H9 (cell line): ENCODE measurements around the gene VGLL1. TPM values are rescaled to one million over a fixed set of nuclear protein-coding genes. Genes with fewer than 3 reads are reported as not detected.
A peak's percentile ranks its signal among the peaks of the same experiment; 100 is the strongest.

ENCODE experiments used
- DNase-seq: peaks from one replicate; pipeline ENCODE4 v3.0.0-alpha.2; 2017
- H2AFZ ChIP-seq: one replicate; pipeline ENCODE4 v1.6.1; 2013; ENCODE audit warnings: mild to moderate bottlenecking, low read length, control low read depth, moderate library complexity
- H2AK5ac ChIP-seq: 2 replicates; pipeline ENCODE4 v1.6.1; 2013; ENCODE audit warnings: low read length, control low read depth, mixed read lengths; ENCODE audit not compliant: insufficient read length
- H2BK120ac ChIP-seq: one replicate; pipeline ENCODE4 v1.6.1; 2013; ENCODE audit warnings: low read depth, mild to moderate bottlenecking, low read length, control low read depth, inconsistent platforms; ENCODE audit not compliant: poor library complexity, severe bottlenecking
- H2BK12ac ChIP-seq: 2 replicates; pipeline ENCODE4 v1.6.1; 2013; ENCODE audit warnings: low read length, control low read depth, mixed read lengths, low read depth; ENCODE audit not compliant: insufficient read length
- H2BK15ac ChIP-seq: 2 replicates; pipeline ENCODE4 v1.6.1; 2013; ENCODE audit warnings: low read depth, low read length, control low read depth
- H2BK20ac ChIP-seq: one replicate; pipeline ENCODE4 v1.6.1; 2013; ENCODE audit warnings: low read depth, mild to moderate bottlenecking, low read length, control low read depth, inconsistent platforms; ENCODE audit not compliant: poor library complexity, severe bottlenecking
- H2BK5ac ChIP-seq: 2 replicates; pipeline ENCODE4 v1.6.1; 2013; ENCODE audit warnings: low read length, control low read depth, mixed read lengths; ENCODE audit not compliant: insufficient read length
- H3K14ac ChIP-seq: 2 replicates; pipeline ENCODE4 v1.6.1; 2013; ENCODE audit warnings: low read length, control low read depth; ENCODE audit not compliant: insufficient read depth
- H3K18ac ChIP-seq: 2 replicates; pipeline ENCODE4 v1.6.1; 2013; ENCODE audit warnings: low read depth, mild to moderate bottlenecking, mixed read lengths, low read length, control low read depth; ENCODE audit not compliant: insufficient read length
- H3K23ac ChIP-seq: 2 replicates; pipeline ENCODE4 v1.6.1; 2013; ENCODE audit warnings: low read length, control low read depth, mixed read lengths, low read depth; ENCODE audit not compliant: insufficient read length
- H3K23me2 ChIP-seq: 2 replicates; pipeline ENCODE4 v1.6.1; 2013; ENCODE audit warnings: low read depth, mild to moderate bottlenecking, mixed read lengths, low read length, control low read depth; ENCODE audit not compliant: insufficient read length, poor library complexity, severe bottlenecking
- H3K27ac ChIP-seq: 2 replicates; pipeline ENCODE4 v1.5.1; 2013; ENCODE audit warnings: low read length, control low read depth, mixed read lengths, low read depth; ENCODE audit not compliant: insufficient read length
- H3K27me3 ChIP-seq: 2 replicates; pipeline ENCODE4 v1.6.1; 2013; ENCODE audit warnings: low read length, control low read depth, inconsistent platforms; ENCODE audit not compliant: insufficient read depth
- H3K4ac ChIP-seq: 2 replicates; pipeline ENCODE4 v1.6.1; 2013; ENCODE audit warnings: low read depth, mild to moderate bottlenecking, control low read depth, inconsistent platforms, low read length, moderate library complexity
- H3K4me1 ChIP-seq: 2 replicates; pipeline ENCODE4 v1.6.1; 2013; ENCODE audit warnings: low read length, control low read depth, inconsistent platforms; ENCODE audit not compliant: insufficient read depth
- H3K4me2 ChIP-seq: 2 replicates; pipeline ENCODE4 v1.6.1; 2013; ENCODE audit warnings: low read length, control low read depth, mixed read lengths; ENCODE audit not compliant: insufficient read length, insufficient read depth
- H3K56ac ChIP-seq: 2 replicates; pipeline ENCODE4 v1.6.1; 2013; ENCODE audit warnings: low read depth, mild to moderate bottlenecking, mixed read lengths, low read length, control low read depth; ENCODE audit not compliant: insufficient read length
- H3K79me1 ChIP-seq: 2 replicates; pipeline ENCODE4 v1.6.1; 2013; ENCODE audit warnings: low read depth, mild to moderate bottlenecking, moderate library complexity, low read length, control low read depth, inconsistent platforms; ENCODE audit not compliant: insufficient read depth, poor library complexity, severe bottlenecking
- H3K79me2 ChIP-seq: 2 replicates; pipeline ENCODE4 v1.6.1; 2013; ENCODE audit warnings: low read length, control low read depth, inconsistent platforms; ENCODE audit not compliant: insufficient read depth
- H3K9ac ChIP-seq: 2 replicates; pipeline ENCODE4 v1.6.1; 2013; ENCODE audit warnings: low read length, control low read depth, mixed read lengths; ENCODE audit not compliant: insufficient read length; ENCODE audit errors: extremely low read depth
- H3K9me3 ChIP-seq: one replicate; pipeline ENCODE4 v1.6.1; 2013; ENCODE audit warnings: low read depth, low read length, inconsistent platforms; ENCODE audit not compliant: control insufficient read depth
- H3T11ph ChIP-seq: one replicate; pipeline ENCODE4 v1.6.1; 2013; ENCODE audit warnings: mild to moderate bottlenecking, low read length, control low read depth, inconsistent platforms
- H4K20me1 ChIP-seq: one replicate; pipeline ENCODE4 v1.6.1; 2013; ENCODE audit not compliant: control insufficient read depth, insufficient read length, insufficient read depth
- H4K5ac ChIP-seq: 2 replicates; pipeline ENCODE4 v1.6.1; 2013; ENCODE audit warnings: low read depth, mild to moderate bottlenecking, mixed read lengths, low read length, control low read depth; ENCODE audit not compliant: insufficient read length
- H4K8ac ChIP-seq: replicated peaks from 2 replicates; pipeline ENCODE4 v1.6.1; 2013; ENCODE audit warnings: low read length, control low read depth, mixed read lengths, low read depth; ENCODE audit not compliant: insufficient read length
- H4K91ac ChIP-seq: 2 replicates; pipeline ENCODE4 v1.6.1; 2013; ENCODE audit warnings: low read depth, mild to moderate bottlenecking, moderate library complexity, mixed read lengths, low read length, control low read depth; ENCODE audit not compliant: insufficient read length
- H3K27ac Mint-ChIP-seq, 3 experiments: 2 replicates in 2 of 3; 3 replicates in 1 of 3; pipeline ENCODE4 v1.8.0; 2020 to 2021; ENCODE audit warnings: mixed read lengths in 3 of 3, mild to moderate bottlenecking in 1 of 3, moderate library complexity in 1 of 3
- H3K27me3 Mint-ChIP-seq: 2 replicates; pipeline ENCODE4 v1.8.0; 2021; ENCODE audit warnings: low read depth, mild to moderate bottlenecking, moderate library complexity, mixed read lengths
- H3K36me3 Mint-ChIP-seq, 3 experiments: 2 replicates in 2 of 3; 3 replicates in 1 of 3; pipeline ENCODE4 v1.8.0; 2020 to 2021; ENCODE audit warnings: low read depth in 3 of 3, mixed read lengths in 3 of 3; ENCODE audit not compliant: insufficient read depth in 1 of 3
- H3K4me1 Mint-ChIP-seq, 2 experiments: 2 replicates each; pipeline ENCODE4 v1.8.0; 2020; ENCODE audit warnings: mixed read lengths in 2 of 2
- H3K4me3 Mint-ChIP-seq, 2 experiments: 2 replicates in 1 of 2; 3 replicates in 1 of 2; pipeline ENCODE4 v1.8.0; 2020 to 2021; ENCODE audit warnings: mild to moderate bottlenecking in 2 of 2, mixed read lengths in 2 of 2, moderate library complexity in 1 of 2
- H3K9me3 Mint-ChIP-seq, 2 experiments: 2 replicates in 1 of 2; 3 replicates in 1 of 2; pipeline ENCODE4 v1.8.0; 2020; ENCODE audit warnings: mild to moderate bottlenecking in 2 of 2, mixed read lengths in 2 of 2, moderate library complexity in 1 of 2
- WGBS: extraction: QIAGEN DNeasy Blood & Tissue Kit; methylation state at CpG from one replicate; pipeline ENCODE4 v1.1.7; 2013; ENCODE audit warnings: missing lambda C conversion rate, low lambda C conversion rate, mixed read lengths; ENCODE audit not compliant: insufficient read length; ENCODE audit errors: extremely low coverage; 5-methylcytosine and 5-hydroxymethylcytosine counted together
- total RNA-seq: library from RNA; stranded (reverse); gene quantifications from 2 replicates; pipeline ENCODE4 v1.2.1, GENCODE V29; 2021
- TF ChIP-seq, protein P1 (sequence below): fragments of 200-600 bp; sonication (generic); conservative IDR thresholded peaks from 3 replicates; pipeline ENCODE4 v1.8.0; 2021; ENCODE audit warnings: antibody characterized with exemption, mild to moderate bottlenecking

The VGLL1 gene
- total RNA-seq, 1 experiment from 2014 or later: not detected

GRCh38 chrX:136496764-136497555 is 35.1 kb upstream of the VGLL1 start:
- WGBS: no CpG with 5 or more reads among the region's 111 CpGs
- peaks cover 7 to 14% (median 12%) of the 10 kb centered on the region in 3 experiments for H3K36me3 Mint-ChIP-seq
- H4K91ac ChIP-seq: no peak overlapping the region
- peak overlapping the region; percentile 86; the same call in 1 of the 2 replicates for H3K14ac ChIP-seq
- H3K9me3 ChIP-seq: peaks cover 37% of the 10 kb centered on the region
- peak overlapping the region; percentile 66 for H3K9ac ChIP-seq
- peak overlapping the region; percentile 83 to 96 (median 90); a peak in 5 of 7 replicates for H3K27ac Mint-ChIP-seq
- peak; percentile 78 for DNase-seq
- no peaks in the 10 kb centered on the region for H3K4me1 ChIP-seq
- H3K4ac ChIP-seq: no peak overlapping the region
- no peaks in the 10 kb centered on the region; the same call in 1 of the 2 replicates for H3K27me3 Mint-ChIP-seq
- peak overlapping the region; percentile 61 for H3K27ac ChIP-seq
- no peak overlapping the region for H2BK5ac ChIP-seq
- H4K8ac ChIP-seq: no peak overlapping the region
- no peaks in the 10 kb centered on the region; the same call in 1 of the 2 replicates for H3K79me2 ChIP-seq
- no peak overlapping the region for H4K5ac ChIP-seq
- peaks cover 52 to 55% of the 10 kb centered on the region in 2 experiments for H3K9me3 Mint-ChIP-seq
- H2AK5ac ChIP-seq: no peak overlapping the region
- no peak overlapping the region for H2BK12ac ChIP-seq
- H2BK15ac ChIP-seq: no peak overlapping the region
- no peak overlapping the region for H3K23ac ChIP-seq
- H3T11ph ChIP-seq: no peak overlapping the region
- H2AFZ ChIP-seq: no peak overlapping the region
- TF ChIP-seq, protein P1, sequence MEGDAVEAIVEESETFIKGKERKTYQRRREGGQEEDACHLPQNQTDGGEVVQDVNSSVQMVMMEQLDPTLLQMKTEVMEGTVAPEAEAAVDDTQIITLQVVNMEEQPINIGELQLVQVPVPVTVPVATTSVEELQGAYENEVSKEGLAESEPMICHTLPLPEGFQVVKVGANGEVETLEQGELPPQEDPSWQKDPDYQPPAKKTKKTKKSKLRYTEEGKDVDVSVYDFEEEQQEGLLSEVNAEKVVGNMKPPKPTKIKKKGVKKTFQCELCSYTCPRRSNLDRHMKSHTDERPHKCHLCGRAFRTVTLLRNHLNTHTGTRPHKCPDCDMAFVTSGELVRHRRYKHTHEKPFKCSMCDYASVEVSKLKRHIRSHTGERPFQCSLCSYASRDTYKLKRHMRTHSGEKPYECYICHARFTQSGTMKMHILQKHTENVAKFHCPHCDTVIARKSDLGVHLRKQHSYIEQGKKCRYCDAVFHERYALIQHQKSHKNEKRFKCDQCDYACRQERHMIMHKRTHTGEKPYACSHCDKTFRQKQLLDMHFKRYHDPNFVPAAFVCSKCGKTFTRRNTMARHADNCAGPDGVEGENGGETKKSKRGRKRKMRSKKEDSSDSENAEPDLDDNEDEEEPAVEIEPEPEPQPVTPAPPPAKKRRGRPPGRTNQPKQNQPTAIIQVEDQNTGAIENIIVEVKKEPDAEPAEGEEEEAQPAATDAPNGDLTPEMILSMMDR: no peak
- no peaks in the 10 kb centered on the region for H4K20me1 ChIP-seq
- H3K23me2 ChIP-seq: peaks cover 6% of the 10 kb centered on the region
- H3K18ac ChIP-seq: peak overlapping the region; percentile 79
- no peaks in the 10 kb centered on the region for H3K27me3 ChIP-seq
- no peaks in the 10 kb centered on the region for H3K79me1 ChIP-seq
- no peak overlapping the region for H2BK20ac ChIP-seq
- peaks cover 4 to 7% of the 10 kb centered on the region in 2 experiments; a peak in 3 of 4 replicates for H3K4me1 Mint-ChIP-seq
- peak overlapping the region; percentile 77 for H3K4me2 ChIP-seq
- no peak overlapping the region for H2BK120ac ChIP-seq
- H3K56ac ChIP-seq: no peak overlapping the region
- H3K4me3 Mint-ChIP-seq: peak overlapping the region; percentile 85 to 90
